Fibroblast of lung (primary cell): ENCODE data around the gene MRPL24.

Experiments
- CTCF ChIP-seq, 2 donors: IDR thresholded peaks in 1 of 2; conservative IDR thresholded peaks in 1 of 2; 1 replicate in 1 of 2; 2 replicates in 1 of 2; pipeline ENCODE4 v1.5.1; 2011 to 2012; ENCODE audit warnings: low read length in 2 of 2, control low read depth in 1 of 2, inconsistent platforms in 1 of 2, low read depth in 1 of 2, mild to moderate bottlenecking in 1 of 2
- EZH2 ChIP-seq: IDR thresholded peaks from 2 replicates; pipeline ENCODE4 v1.5.1; 2012; ENCODE audit warnings: low read length, control low read depth, mild to moderate bottlenecking; ENCODE audit errors: missing control alignments

- TF ChIP-seq EZH2: no peak
- no peak for TF ChIP-seq CTCF (conservative IDR thresholded peaks at IDR 0.05 in 1 of 2, IDR thresholded peaks at IDR 0.05 in 1 of 2; ENCODE audit: low read depth in 1 of 2, low read length in 2 of 2)
These were observed 19.4 kb downstream of the MRPL24 start for GRCh38 chr1:156721535-156721934.
